A549 (cell line): ENCODE measurements around the gene NEDD9. TPM values are rescaled to one million over a fixed set of nuclear protein-coding genes. Genes with fewer than 3 reads are reported as not detected.
A peak's percentile ranks its signal among the peaks of the same experiment; 100 is the strongest.

Source experiments
- ATAC-seq, 2 experiments: fragments of 200-7000 bp in 1 of 2; fragments of >200 bp in 1 of 2; cut with Nextera tagmentation in 1 of 2; cut with Tn5 transposase in 1 of 2; 3 replicates each; pipeline versions ENCODE4 v1.8.0 to v1.9.1; 2018 to 2020; ENCODE audit warnings: mild to moderate bottlenecking in 1 of 2, moderate library complexity in 1 of 2
- CTCF ChIA-PET: fragments of 300-600 bp; sonication (Branson Sonifier 250); formaldehyde crosslinking; extraction: SDS; loops from one replicate; lab custom pipeline; 2021; ENCODE audit warnings: antibody characterized with exemption, inconsistent platforms; lab: Yijun Ruan, JAX
- POLR2A ChIA-PET: fragments of 350-600 bp; formaldehyde crosslinking; extraction: SDS; loops from one replicate; lab custom pipeline; 2021; ENCODE audit warnings: antibody characterized with exemption, inconsistent platforms; lab: Yijun Ruan, JAX
- DNase-seq, 2 experiments: peaks; one replicate each; pipeline versions ENCODE4 v3.0.0 to v3.0.0-alpha.2; 2011 to 2016; ENCODE audit warnings: low read depth in 1 of 2, low spot score in 1 of 2
- FAIRE-seq: peaks from 2 replicates; lab custom pipeline; 2011; peaks lifted over from hg19 to GRCh38; lab: Jason Lieb, UNC
- H3K27ac ChIP-seq, 2 experiments: fragments of >200 bp; sonication (Bioruptor Twin); formaldehyde crosslinking; 3 replicates each; pipeline ENCODE4 v1.5.1; 2016 to 2017
- H3K4me1 ChIP-seq: fragments of >200 bp; sonication (Bioruptor Twin); formaldehyde crosslinking; 3 replicates; pipeline ENCODE4 v1.6.1; 2016
- H3K4me2 ChIP-seq: fragments of >200 bp; sonication (Bioruptor Twin); formaldehyde crosslinking; 3 replicates; pipeline ENCODE4 v1.6.1; 2016
- H3K4me3 ChIP-seq: fragments of >200 bp; sonication (Bioruptor Twin); formaldehyde crosslinking; 3 replicates; pipeline ENCODE4 v1.5.1; 2016
- H3K9me3 ChIP-seq: fragments of >200 bp; sonication (Bioruptor Twin); formaldehyde crosslinking; 3 replicates; pipeline ENCODE4 v1.6.1; 2016
- BHLHE40 ChIP-seq: IDR thresholded peaks from 2 replicates; pipeline ENCODE4 v1.6.1; 2012; ENCODE audit warnings: low read depth, low read length, inconsistent platforms
- CEBPB ChIP-seq, 2 experiments: fragments of >200 bp in 1 of 2; sonication (Bioruptor Twin) in 1 of 2; formaldehyde crosslinking in 1 of 2; IDR thresholded peaks; 2 replicates each; pipeline ENCODE4 v1.6.1; 2012 to 2016
- CHD4 ChIP-seq: fragments of 200-600 bp; sonication (generic); IDR thresholded peaks from 2 replicates; pipeline ENCODE4 v1.6.1; 2016; ENCODE audit warnings: antibody characterized with exemption, mild to moderate bottlenecking, borderline replicate concordance
- EHF ChIP-seq: fragments of 250-450 bp; sonication (Bioruptor Pico); IDR thresholded peaks from 2 replicates; pipeline ENCODE4 v1.5.0; 2020; ENCODE audit warnings: mild to moderate bottlenecking
- EP300 ChIP-seq, 2 experiments: fragments of >200 bp; sonication (Bioruptor Twin); formaldehyde crosslinking; IDR thresholded peaks; 2 replicates in 1 of 2; 3 replicates in 1 of 2; pipeline ENCODE4 v1.6.1; 2016 to 2017
- ESRRA ChIP-seq: fragments of 150-350 bp; IDR thresholded peaks from 2 replicates; pipeline ENCODE4 v1.6.1; 2014; ENCODE audit warnings: mild to moderate bottlenecking, low read length, borderline replicate concordance
- FOSB ChIP-seq: fragments of 250-450 bp; sonication (Bioruptor Pico); IDR thresholded peaks from 2 replicates; pipeline ENCODE4 v1.5.0; 2020; ENCODE audit warnings: mild to moderate bottlenecking, moderate library complexity
- FOXS1 ChIP-seq: fragments of 250-450 bp; sonication (Bioruptor Pico); IDR thresholded peaks from 2 replicates; pipeline ENCODE4 v1.5.0; 2020; ENCODE audit warnings: mild to moderate bottlenecking, moderate library complexity
- GATA3 ChIP-seq: IDR thresholded peaks from 2 replicates; pipeline ENCODE4 v1.6.1; 2012; ENCODE audit warnings: borderline replicate concordance
- HDAC2 ChIP-seq: fragments of 200-600 bp; sonication (generic); IDR thresholded peaks from 2 replicates; pipeline ENCODE4 v1.6.1; 2016
- HOXB13 ChIP-seq: fragments of 250-450 bp; sonication (Bioruptor Pico); IDR thresholded peaks from 2 replicates; pipeline ENCODE4 v1.5.0; 2020; ENCODE audit warnings: low read depth, mild to moderate bottlenecking, moderate library complexity
- JUNB ChIP-seq: fragments of >200 bp; sonication (Bioruptor Twin); formaldehyde crosslinking; IDR thresholded peaks from 2 replicates; pipeline ENCODE4 v1.6.1; 2016
- MAFK ChIP-seq: fragments of 450-650 bp; IDR thresholded peaks from 2 replicates; pipeline ENCODE4 v1.6.1; 2014; ENCODE audit not compliant: partially characterized antibody
- MAZ ChIP-seq: fragments of 150-350 bp; IDR thresholded peaks from 2 replicates; pipeline ENCODE4 v1.6.1; 2014; ENCODE audit warnings: antibody characterized with exemption, low read depth, low read length, borderline replicate concordance
- NPAS2 ChIP-seq: fragments of 250-450 bp; sonication (Bioruptor Pico); IDR thresholded peaks from 2 replicates; pipeline ENCODE4 v1.8.0; 2022; ENCODE audit warnings: mild to moderate bottlenecking, moderate library complexity, borderline replicate concordance
- NR3C1 ChIP-seq: fragments of >200 bp; sonication (Bioruptor Twin); formaldehyde crosslinking; IDR thresholded peaks from 3 replicates; pipeline ENCODE4 v1.6.1; 2017
- PHF8 ChIP-seq: fragments of 200-600 bp; sonication (generic); IDR thresholded peaks from 2 replicates; pipeline ENCODE4 v1.6.1; 2016; ENCODE audit warnings: low read depth, mild to moderate bottlenecking, antibody characterized with exemption, moderate library complexity, borderline replicate concordance
- POLR2A ChIP-seq: IDR thresholded peaks from 2 replicates; pipeline ENCODE4 v1.6.1; 2012; ENCODE audit warnings: mild to moderate bottlenecking, low read length
- RCOR1 ChIP-seq: fragments of 150-350 bp; IDR thresholded peaks from 2 replicates; pipeline ENCODE4 v1.6.1; 2014; ENCODE audit warnings: antibody characterized with exemption, low read length, low read depth
- RNF2 ChIP-seq: fragments of 200-600 bp; sonication (generic); IDR thresholded peaks from 2 replicates; pipeline ENCODE4 v1.6.1; 2016; ENCODE audit warnings: low read depth, mild to moderate bottlenecking, antibody characterized with exemption, moderate library complexity, borderline replicate concordance
- SREBF2 ChIP-seq: fragments of 450-650 bp; IDR thresholded peaks from 2 replicates; pipeline ENCODE4 v1.6.1; 2014; ENCODE audit warnings: mild to moderate bottlenecking, moderate library complexity
- TFCP2L1 ChIP-seq: fragments of 250-450 bp; sonication (Bioruptor Pico); IDR thresholded peaks from 2 replicates; pipeline ENCODE4 v1.5.0; 2021; ENCODE audit warnings: mild to moderate bottlenecking
- TP53 ChIP-seq: fragments of 250-450 bp; sonication (Bioruptor Pico); IDR thresholded peaks from 2 replicates; pipeline ENCODE4 v1.5.0; 2021; ENCODE audit warnings: mild to moderate bottlenecking, moderate library complexity
- ZFP36 ChIP-seq: fragments of 450-650 bp; IDR thresholded peaks from 2 replicates; pipeline ENCODE4 v1.6.1; 2014; ENCODE audit warnings: borderline replicate concordance; ENCODE audit not compliant: partially characterized antibody
- ZNF302 ChIP-seq: fragments of 250-450 bp; sonication (Bioruptor Pico); IDR thresholded peaks from 2 replicates; pipeline ENCODE4 v1.9.0; 2021; ENCODE audit warnings: inconsistent platforms, mild to moderate bottlenecking, moderate library complexity
- WGBS: methylation state at CpG from one replicate; pipeline ENCODE4 v1.1.6; 2017; ENCODE audit errors: missing lambda C conversion rate; 5-methylcytosine and 5-hydroxymethylcytosine counted together
- polyA plus RNA-seq, 4 experiments: library from polyadenylated mRNA; depleted of rRNA in 3 of 4; stranded (reverse); fragments of >200 nt; fragmentation: RNase III in 1 of 4; extraction: RNeasy Plus Mini Kit Qiagen cat#74134 plus additional on column Dnase treatment in 1 of 4; gene quantifications; 2 replicates in 3 of 4; 3 replicates in 1 of 4; pipeline ENCODE4 v1.2.3, GENCODE V29; 2011 to 2017
- TF ChIP-seq, protein P1 (sequence below): fragments of 250-450 bp; sonication (Bioruptor Pico); IDR thresholded peaks from 2 replicates; pipeline ENCODE4 v1.5.0; 2020; ENCODE audit warnings: low read depth, mild to moderate bottlenecking, moderate library complexity
- TF ChIP-seq, protein P2 (sequence below): fragments of >200 bp; sonication (Bioruptor Twin); formaldehyde crosslinking; IDR thresholded peaks from 3 replicates; pipeline ENCODE4 v1.6.1; 2016
- TF ChIP-seq, protein P3 (sequence below): fragments of >200 bp; sonication (Bioruptor Twin); formaldehyde crosslinking; IDR thresholded peaks from 3 replicates; pipeline ENCODE4 v1.5.1; 2016
- TF ChIP-seq, protein P4 (sequence below): IDR thresholded peaks from 2 replicates; pipeline ENCODE4 v1.6.1; 2012; ENCODE audit warnings: low read depth, borderline replicate concordance

NEDD9 gene
- polyA plus RNA-seq, 2 of the 4 experiments (the other 2 are of a cell fraction) = 46.7 to 79.6 TPM

DNA sequence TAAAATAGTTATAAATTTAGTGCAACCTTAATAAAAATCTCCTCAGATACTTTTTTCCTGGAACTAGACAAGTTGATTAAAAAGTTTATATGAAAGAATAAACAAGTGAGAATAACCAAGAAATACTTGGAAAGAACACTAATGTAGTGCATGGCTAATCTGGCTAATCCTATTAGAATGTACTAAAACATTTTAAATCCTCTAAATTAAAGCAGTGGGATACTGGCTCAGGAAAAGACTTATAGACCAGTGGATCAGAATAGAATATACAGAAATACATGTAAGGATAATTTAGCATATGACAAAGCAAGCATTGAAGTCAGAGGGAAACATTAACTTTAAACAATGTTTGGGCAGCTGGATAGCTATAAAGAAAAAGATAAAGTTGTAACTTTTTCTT lies 79.9 kb downstream of the NEDD9 start:
- CTCF ChIA-PET = interaction anchor here (1.1 to 2.0 kb wide), 4 partner anchors 10 to 344 kb away, joined by 3 to 13 read pairs (median 3); no protein-coding TSS in a partner anchor
- no peak overlapping the region for H3K27ac ChIP-seq
- POLR2A ChIA-PET = no interaction called here
- H3K4me2 ChIP-seq = no peak overlapping the region
- TF ChIP-seq FOXS1 = no peak
- TF ChIP-seq GATA3 = no peak
- TF ChIP-seq FOSB (CRISPR knock-in tag) = no peak
- DNase-seq (no peak), ATAC-seq (no peak), FAIRE-seq (no peak)
- no peak overlapping the region for H3K4me3 ChIP-seq
- no peaks in the 10 kb centered on the region for H3K4me1 ChIP-seq
- 0 out of 3 replicates have a peak, but pooled peaks cover 4% of the 10 kb centered on the region for H3K9me3 ChIP-seq

DNA sequence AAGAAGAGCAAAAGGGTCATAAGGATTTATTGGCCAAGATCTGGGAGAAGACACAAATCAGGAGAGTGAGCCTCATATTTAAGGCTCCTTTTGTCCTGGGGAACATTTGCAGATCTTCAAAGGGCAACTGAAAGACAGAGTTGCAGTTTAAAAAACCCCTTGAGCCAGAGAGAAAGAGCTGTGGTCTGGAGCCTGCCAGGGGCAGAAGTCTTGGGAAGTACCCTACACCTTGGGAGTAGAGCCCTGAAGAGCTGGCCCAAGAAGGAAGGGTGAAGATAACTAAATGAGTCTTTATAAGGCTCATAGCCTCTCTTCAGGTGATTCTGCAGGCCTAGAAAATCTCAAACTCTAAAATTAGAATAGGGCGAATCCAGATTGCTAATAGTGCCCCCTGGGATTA lies 81.0 kb downstream of the NEDD9 start:
- Histone ChIP-seq H3K4me2 (no peak overlapping the region), H3K27ac (0 out of 6 replicates have a peak overlapping the region, but pooled peaks of 1 of the 2 experiments have one; percentile 34), H3K4me3 (no peak overlapping the region), H3K9me3 (no peaks in the 10 kb centered on the region), H3K4me1 (no peaks in the 10 kb centered on the region)
- no peak for ATAC-seq
- CTCF ChIA-PET = interaction anchor here (1.1 to 2.0 kb wide), 4 partner anchors 11 to 345 kb away, joined by 3 to 13 read pairs (median 3); no protein-coding TSS in a partner anchor
- 90% methylated on average over 1 of the region's 1 CpG for WGBS
- DNase-seq = no peak
- TF ChIP-seq PHF8 = no peak
- TF ChIP-seq JUNB = no peak
- TF ChIP-seq EP300 (IDR thresholded peaks at IDR 0.05) = no peak
- TF ChIP-seq EHF (CRISPR knock-in tag) = no peak
- no peak for TF ChIP-seq SREBF2
- no peak for TF ChIP-seq ZNF302
- no peak for TF ChIP-seq TP53
- TF ChIP-seq MAZ = no peak
- TF ChIP-seq POLR2A = no peak
- TF ChIP-seq HDAC2 = no peak
- no peak for TF ChIP-seq RNF2
- TF ChIP-seq MAFK = no peak
- FAIRE-seq = no peak
- POLR2A ChIA-PET = no interaction called here

DNA sequence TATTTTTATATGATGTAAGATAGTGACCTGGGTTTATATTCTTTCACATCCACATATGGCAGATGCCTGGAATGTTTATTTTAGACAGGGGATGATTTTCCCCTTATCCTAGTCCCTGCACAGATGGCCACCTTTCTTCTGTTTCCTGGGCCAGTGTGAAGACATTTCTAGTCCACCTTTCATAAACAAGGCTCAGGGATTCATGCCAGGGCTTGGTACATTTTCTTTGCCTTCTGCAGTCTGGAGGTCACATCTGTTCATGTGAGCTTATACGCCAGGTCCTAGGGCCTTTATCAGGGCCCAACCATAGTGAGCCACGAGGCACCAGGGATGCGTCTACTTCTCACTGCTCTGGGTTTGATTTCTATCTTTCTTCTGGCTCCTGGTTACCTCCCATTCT lies 82.9 kb downstream of the NEDD9 start:
- CTCF ChIA-PET = interaction anchor here (2.5 kb wide), 1 partner anchor 347 kb away, joined by 11 read pairs; no protein-coding TSS in a partner anchor
- POLR2A ChIA-PET = no interaction called here
- no peaks in the 10 kb centered on the region for H3K9me3 ChIP-seq
- DNase-seq = no peak
- H3K4me2 ChIP-seq = no peak overlapping the region
- TF ChIP-seq, protein P1, sequence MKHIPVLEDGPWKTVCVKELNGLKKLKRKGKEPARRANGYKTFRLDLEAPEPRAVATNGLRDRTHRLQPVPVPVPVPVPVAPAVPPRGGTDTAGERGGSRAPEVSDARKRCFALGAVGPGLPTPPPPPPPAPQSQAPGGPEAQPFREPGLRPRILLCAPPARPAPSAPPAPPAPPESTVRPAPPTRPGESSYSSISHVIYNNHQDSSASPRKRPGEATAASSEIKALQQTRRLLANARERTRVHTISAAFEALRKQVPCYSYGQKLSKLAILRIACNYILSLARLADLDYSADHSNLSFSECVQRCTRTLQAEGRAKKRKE (CRISPR knock-in tag) = no peak
- TF ChIP-seq GATA3 (no peak), CEBPB (IDR thresholded peaks at IDR 0.05) (no peak), HOXB13 (CRISPR knock-in tag) (no peak), RCOR1 (no peak), NR3C1 (no peak), ESRRA (no peak), NPAS2 (CRISPR knock-in tag) (no peak), CHD4 (no peak), EP300 (IDR thresholded peaks at IDR 0.05) (no peak), HDAC2 (no peak), TFCP2L1 (no peak), ZFP36 (no peak), BHLHE40 (no peak)
- TF ChIP-seq, protein P2, sequence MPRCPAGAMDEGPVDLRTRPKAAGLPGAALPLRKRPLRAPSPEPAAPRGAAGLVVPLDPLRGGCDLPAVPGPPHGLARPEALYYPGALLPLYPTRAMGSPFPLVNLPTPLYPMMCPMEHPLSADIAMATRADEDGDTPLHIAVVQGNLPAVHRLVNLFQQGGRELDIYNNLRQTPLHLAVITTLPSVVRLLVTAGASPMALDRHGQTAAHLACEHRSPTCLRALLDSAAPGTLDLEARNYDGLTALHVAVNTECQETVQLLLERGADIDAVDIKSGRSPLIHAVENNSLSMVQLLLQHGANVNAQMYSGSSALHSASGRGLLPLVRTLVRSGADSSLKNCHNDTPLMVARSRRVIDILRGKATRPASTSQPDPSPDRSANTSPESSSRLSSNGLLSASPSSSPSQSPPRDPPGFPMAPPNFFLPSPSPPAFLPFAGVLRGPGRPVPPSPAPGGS = no peak
- TF ChIP-seq, protein P3, sequence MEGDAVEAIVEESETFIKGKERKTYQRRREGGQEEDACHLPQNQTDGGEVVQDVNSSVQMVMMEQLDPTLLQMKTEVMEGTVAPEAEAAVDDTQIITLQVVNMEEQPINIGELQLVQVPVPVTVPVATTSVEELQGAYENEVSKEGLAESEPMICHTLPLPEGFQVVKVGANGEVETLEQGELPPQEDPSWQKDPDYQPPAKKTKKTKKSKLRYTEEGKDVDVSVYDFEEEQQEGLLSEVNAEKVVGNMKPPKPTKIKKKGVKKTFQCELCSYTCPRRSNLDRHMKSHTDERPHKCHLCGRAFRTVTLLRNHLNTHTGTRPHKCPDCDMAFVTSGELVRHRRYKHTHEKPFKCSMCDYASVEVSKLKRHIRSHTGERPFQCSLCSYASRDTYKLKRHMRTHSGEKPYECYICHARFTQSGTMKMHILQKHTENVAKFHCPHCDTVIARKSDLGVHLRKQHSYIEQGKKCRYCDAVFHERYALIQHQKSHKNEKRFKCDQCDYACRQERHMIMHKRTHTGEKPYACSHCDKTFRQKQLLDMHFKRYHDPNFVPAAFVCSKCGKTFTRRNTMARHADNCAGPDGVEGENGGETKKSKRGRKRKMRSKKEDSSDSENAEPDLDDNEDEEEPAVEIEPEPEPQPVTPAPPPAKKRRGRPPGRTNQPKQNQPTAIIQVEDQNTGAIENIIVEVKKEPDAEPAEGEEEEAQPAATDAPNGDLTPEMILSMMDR = no peak
- TF ChIP-seq, protein P4, sequence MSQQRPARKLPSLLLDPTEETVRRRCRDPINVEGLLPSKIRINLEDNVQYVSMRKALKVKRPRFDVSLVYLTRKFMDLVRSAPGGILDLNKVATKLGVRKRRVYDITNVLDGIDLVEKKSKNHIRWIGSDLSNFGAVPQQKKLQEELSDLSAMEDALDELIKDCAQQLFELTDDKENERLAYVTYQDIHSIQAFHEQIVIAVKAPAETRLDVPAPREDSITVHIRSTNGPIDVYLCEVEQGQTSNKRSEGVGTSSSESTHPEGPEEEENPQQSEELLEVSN = no peak
- TF ChIP-seq, all 56 proteins: peak for 0
- Histone ChIP-seq H3K4me3 (no peak overlapping the region), H3K4me1 (peaks cover 5% of the 10 kb centered on the region), H3K27ac (peak overlapping the region in 1 of 2 experiments; percentile 59; a peak in 3 of 6 replicates)
- 94% methylated on average over 3 of the region's 3 CpGs for WGBS
- no peak for ATAC-seq
- no peak for FAIRE-seq
